Parathyroid adenoma (tissue), 2 donors: ENCODE measurements around the gene DGKI.

Experiments
- H2AFZ ChIP-seq: fragments of 300-600 bp; sonication (generic); one replicate; pipeline ENCODE4 v1.7.0; 2017; ENCODE audit warnings: antibody characterized with exemption, mild to moderate bottlenecking
- H3K27ac ChIP-seq: fragments of 300-600 bp; sonication (generic); one replicate; pipeline ENCODE4 v1.7.0; 2017
- H3K27me3 ChIP-seq: fragments of 300-600 bp; sonication (generic); one replicate; pipeline ENCODE4 v1.7.0; 2017; ENCODE audit warnings: low read length; ENCODE audit not compliant: control insufficient read depth, insufficient read depth
- H3K36me3 ChIP-seq: fragments of 300-600 bp; sonication (generic); one replicate; pipeline ENCODE4 v1.7.0; 2017; ENCODE audit warnings: low read length; ENCODE audit not compliant: control insufficient read depth, insufficient read depth
- H3K4me1 ChIP-seq: fragments of 300-600 bp; sonication (generic); one replicate; pipeline ENCODE4 v1.7.0; 2017; ENCODE audit warnings: control low read depth
- H3K4me2 ChIP-seq: fragments of 300-600 bp; sonication (generic); one replicate; pipeline ENCODE4 v1.7.0; 2017; ENCODE audit warnings: low read length
- H3K4me3 ChIP-seq: fragments of 300-600 bp; sonication (generic); one replicate; pipeline ENCODE4 v1.7.0; 2017; ENCODE audit warnings: low read depth, low read length
- H3K79me2 ChIP-seq: fragments of 300-600 bp; sonication (generic); one replicate; pipeline ENCODE4 v1.7.0; 2017; ENCODE audit warnings: control low read depth
- H3K9ac ChIP-seq: fragments of 300-600 bp; sonication (generic); one replicate; pipeline ENCODE4 v1.7.0; 2017; ENCODE audit warnings: mild to moderate bottlenecking
- H3K9me3 ChIP-seq: fragments of 300-600 bp; sonication (generic); one replicate; pipeline ENCODE4 v1.7.0; 2017; ENCODE audit warnings: low read length; ENCODE audit not compliant: control insufficient read depth
- TF ChIP-seq, protein P1 (sequence below): fragments of 300-600 bp; sonication (generic); IDR thresholded peaks from one replicate; pipeline ENCODE4 v1.7.0; 2017; ENCODE audit warnings: antibody characterized with exemption, mild to moderate bottlenecking
- donor health status: primary hyperparathyroidism.

The DGKI gene

GRCh38 chr7:137810248-137810647 lies 36.5 kb downstream of the DGKI start:
- TF ChIP-seq, protein P1, sequence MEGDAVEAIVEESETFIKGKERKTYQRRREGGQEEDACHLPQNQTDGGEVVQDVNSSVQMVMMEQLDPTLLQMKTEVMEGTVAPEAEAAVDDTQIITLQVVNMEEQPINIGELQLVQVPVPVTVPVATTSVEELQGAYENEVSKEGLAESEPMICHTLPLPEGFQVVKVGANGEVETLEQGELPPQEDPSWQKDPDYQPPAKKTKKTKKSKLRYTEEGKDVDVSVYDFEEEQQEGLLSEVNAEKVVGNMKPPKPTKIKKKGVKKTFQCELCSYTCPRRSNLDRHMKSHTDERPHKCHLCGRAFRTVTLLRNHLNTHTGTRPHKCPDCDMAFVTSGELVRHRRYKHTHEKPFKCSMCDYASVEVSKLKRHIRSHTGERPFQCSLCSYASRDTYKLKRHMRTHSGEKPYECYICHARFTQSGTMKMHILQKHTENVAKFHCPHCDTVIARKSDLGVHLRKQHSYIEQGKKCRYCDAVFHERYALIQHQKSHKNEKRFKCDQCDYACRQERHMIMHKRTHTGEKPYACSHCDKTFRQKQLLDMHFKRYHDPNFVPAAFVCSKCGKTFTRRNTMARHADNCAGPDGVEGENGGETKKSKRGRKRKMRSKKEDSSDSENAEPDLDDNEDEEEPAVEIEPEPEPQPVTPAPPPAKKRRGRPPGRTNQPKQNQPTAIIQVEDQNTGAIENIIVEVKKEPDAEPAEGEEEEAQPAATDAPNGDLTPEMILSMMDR = no peak
- Histone ChIP-seq H3K9ac (no peak overlapping the region), H3K36me3 (no peaks in the 10 kb centered on the region), H3K9me3 (no peaks in the 10 kb centered on the region), H3K27ac (no peak overlapping the region), H3K4me3 (no peak overlapping the region), H2AFZ (no peak overlapping the region), H3K4me1 (no peaks in the 10 kb centered on the region), H3K27me3 (no peaks in the 10 kb centered on the region), H3K79me2 (no peaks in the 10 kb centered on the region), H3K4me2 (no peak overlapping the region)

GRCh38 chr7:137804836-137805235 lies 41.9 kb downstream of the DGKI start:
- Histone ChIP-seq H3K27ac (no peak overlapping the region), H3K9ac (no peak overlapping the region), H3K4me1 (no peaks in the 10 kb centered on the region), H3K27me3 (no peaks in the 10 kb centered on the region), H3K36me3 (no peaks in the 10 kb centered on the region), H3K79me2 (no peaks in the 10 kb centered on the region), H3K4me3 (no peak overlapping the region), H3K9me3 (no peaks in the 10 kb centered on the region), H2AFZ (no peak overlapping the region), H3K4me2 (no peak overlapping the region)
- TF ChIP-seq, protein P1 = no peak

DNA sequence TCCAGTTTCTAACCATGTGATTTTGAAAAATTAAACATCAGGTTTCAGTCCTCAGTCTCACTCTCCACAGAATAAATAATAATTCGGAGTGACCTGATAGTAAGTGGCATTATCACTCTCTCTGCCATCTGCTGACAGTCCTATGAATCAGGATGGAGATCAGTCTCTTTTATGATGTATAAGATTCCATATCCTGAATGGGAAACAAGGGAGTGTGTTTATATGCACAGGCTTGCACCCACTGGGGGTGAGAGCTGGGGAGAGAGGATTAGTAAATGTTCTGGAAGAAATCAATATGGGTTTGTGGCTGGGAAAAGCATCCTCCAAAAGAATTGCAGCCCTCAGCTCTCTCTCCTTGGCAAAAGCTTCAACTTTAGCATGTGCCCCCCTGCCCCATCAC lies 45.3 kb downstream of the DGKI start:
- no peaks in the 10 kb centered on the region for H3K36me3 ChIP-seq
- H2AFZ ChIP-seq = no peak overlapping the region
- no peaks in the 10 kb centered on the region for H3K79me2 ChIP-seq
- no peaks in the 10 kb centered on the region for H3K4me1 ChIP-seq
- H3K9me3 ChIP-seq = no peaks in the 10 kb centered on the region
- no peak overlapping the region for H3K9ac ChIP-seq
- no peaks in the 10 kb centered on the region for H3K27me3 ChIP-seq
- no peak overlapping the region for H3K4me2 ChIP-seq
- no peak overlapping the region for H3K4me3 ChIP-seq
- H3K27ac ChIP-seq = no peak overlapping the region
- TF ChIP-seq, protein P1 = no peak

DNA sequence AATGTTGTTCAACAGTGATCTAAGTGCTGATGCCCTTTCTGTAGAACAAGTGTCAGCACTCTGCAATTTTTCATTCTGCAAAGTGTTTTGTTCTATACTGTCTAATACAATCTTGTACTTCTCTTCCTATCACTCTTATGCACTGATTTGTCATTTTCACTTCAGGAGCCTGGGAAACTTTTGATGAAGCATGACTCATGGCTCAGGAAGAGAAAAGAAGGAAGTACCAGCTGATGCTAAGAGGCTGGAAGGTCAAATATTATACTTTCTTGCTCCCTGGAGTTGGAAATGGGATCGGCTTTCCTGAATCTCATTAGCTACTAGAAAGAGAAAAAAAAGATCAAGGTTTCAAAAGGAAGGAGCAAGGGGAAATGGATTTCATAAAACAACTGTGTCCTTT lies 45.8 kb downstream of the DGKI start:
- no peaks in the 10 kb centered on the region for H3K9me3 ChIP-seq
- no peaks in the 10 kb centered on the region for H3K79me2 ChIP-seq
- no peak overlapping the region for H3K9ac ChIP-seq
- TF ChIP-seq, protein P1 = no peak
- H3K27ac ChIP-seq = no peak overlapping the region
- no peak overlapping the region for H2AFZ ChIP-seq
- H3K4me3 ChIP-seq = no peak overlapping the region
- H3K27me3 ChIP-seq = no peaks in the 10 kb centered on the region
- no peak overlapping the region for H3K4me2 ChIP-seq
- no peaks in the 10 kb centered on the region for H3K4me1 ChIP-seq
- no peaks in the 10 kb centered on the region for H3K36me3 ChIP-seq

DNA sequence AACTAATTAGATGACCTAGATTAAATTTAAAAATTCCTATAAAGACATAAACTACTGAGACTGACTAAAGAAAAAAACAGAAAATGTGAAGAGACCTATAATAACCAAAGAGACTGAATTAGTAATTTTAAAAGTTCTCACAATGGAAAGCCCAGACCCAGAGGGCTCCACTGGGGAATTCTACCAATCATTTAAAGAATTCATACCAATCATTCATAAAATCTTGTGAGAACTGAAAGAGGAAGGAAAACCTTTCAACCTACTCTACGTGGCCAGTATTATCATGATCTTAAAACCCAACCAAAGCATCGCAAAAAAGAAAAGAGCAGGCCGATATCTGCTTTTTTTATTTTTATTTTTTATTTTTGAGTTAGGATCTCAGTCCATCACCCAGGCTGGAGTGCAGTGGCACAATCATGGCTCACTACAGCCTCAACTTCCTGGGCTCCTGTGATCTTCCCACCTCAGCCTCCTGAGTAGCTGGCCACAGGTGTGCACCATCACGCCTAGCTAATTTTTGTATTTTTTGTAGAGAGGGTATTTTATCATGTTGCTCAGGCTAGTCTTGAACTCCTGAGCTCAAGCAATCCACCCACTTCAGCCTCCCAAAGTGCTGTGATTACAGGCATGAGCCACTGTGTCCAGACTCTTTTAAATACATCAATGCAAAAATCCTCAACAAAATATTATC lies 48.6 kb downstream of the DGKI start:
- H2AFZ ChIP-seq = no peak overlapping the region
- H3K4me1 ChIP-seq = no peaks in the 10 kb centered on the region
- no peak overlapping the region for H3K4me3 ChIP-seq
- no peaks in the 10 kb centered on the region for H3K79me2 ChIP-seq
- no peaks in the 10 kb centered on the region for H3K9me3 ChIP-seq
- H3K4me2 ChIP-seq = no peak overlapping the region
- no peaks in the 10 kb centered on the region for H3K36me3 ChIP-seq
- no peak overlapping the region for H3K27ac ChIP-seq
- H3K9ac ChIP-seq = no peak overlapping the region
- TF ChIP-seq, protein P1 = no peak
- no peaks in the 10 kb centered on the region for H3K27me3 ChIP-seq
